ENCODE measurements around the gene ARL3.

GRCh38 chr10:102741726-102742237 lies 27.6 kb upstream of the ARL3 start:
- TF ChIP-seq CTCF (IDR thresholded peaks at IDR 0.05), result no peak
- no peak for TF ChIP-seq EP300 (IDR thresholded peaks at IDR 0.05)

Data from esophagus muscularis mucosa (tissue), 3 donors.